GM19372 (cell line): ENCODE data around the gene FCER2.
A peak's percentile ranks its signal among the peaks of the same experiment; 100 is the strongest.
"Not testable (repeated sequence)": the region's sequence is repeated elsewhere in the genome, so short reads cannot be mapped to it uniquely, and the experiment has no call there.

Experiments
- ATAC-seq: cut with Tn5 transposase; IDR thresholded peaks from one replicate; pipeline ENCODE4 v1.9.1; 2021; ENCODE audit warnings: mild to moderate bottlenecking, low read depth, moderate library complexity; ENCODE audit not compliant: unreplicated experiment

FCER2 gene, protein sequence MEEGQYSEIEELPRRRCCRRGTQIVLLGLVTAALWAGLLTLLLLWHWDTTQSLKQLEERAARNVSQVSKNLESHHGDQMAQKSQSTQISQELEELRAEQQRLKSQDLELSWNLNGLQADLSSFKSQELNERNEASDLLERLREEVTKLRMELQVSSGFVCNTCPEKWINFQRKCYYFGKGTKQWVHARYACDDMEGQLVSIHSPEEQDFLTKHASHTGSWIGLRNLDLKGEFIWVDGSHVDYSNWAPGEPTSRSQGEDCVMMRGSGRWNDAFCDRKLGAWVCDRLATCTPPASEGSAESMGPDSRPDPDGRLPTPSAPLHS

DNA sequence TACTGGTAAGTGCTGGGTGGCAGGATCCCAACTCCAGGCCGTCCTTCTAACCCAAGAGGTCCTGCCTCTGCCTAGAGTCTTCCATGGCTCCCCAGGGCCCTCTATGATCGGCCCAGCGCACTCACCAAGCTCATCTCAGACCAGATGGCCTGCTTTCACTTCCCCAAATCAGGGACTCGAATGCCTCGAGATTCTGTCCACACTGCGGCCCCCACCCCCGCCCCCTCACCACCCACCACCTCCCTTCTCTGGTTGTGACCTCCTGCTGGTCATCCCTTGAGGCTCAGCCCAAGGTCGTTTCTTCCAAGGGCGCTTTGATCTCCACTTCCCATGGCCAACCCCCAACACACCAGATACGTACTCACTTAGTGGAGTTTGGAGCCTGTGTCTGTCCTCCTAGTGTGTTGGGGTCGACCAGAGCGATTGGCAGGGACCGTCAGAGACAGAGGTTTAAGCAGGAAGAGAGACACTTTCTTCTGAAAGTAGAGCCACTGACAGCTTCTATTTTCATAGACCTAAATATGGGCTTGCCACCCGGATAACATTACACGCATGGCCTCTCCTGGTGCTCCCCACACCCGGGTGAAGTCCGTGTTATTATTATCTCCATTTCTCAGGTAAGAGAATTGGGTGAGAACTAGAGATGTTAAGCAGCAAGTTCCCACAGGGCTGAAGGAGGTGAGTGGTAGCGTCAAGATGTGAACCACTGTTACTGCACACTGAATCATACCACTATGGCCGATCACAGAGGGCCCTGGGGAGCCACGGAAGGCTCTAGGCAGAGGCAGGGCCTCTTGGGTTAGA is at the start of gene FCER2:
Gene FCER2, minus strand, starts transcription at position 478 of the 804 bp plus-strand sequence. CDS start 2,371 bp downstream, outside the sequence.
- peak; percentile 53 for ATAC-seq

DNA sequence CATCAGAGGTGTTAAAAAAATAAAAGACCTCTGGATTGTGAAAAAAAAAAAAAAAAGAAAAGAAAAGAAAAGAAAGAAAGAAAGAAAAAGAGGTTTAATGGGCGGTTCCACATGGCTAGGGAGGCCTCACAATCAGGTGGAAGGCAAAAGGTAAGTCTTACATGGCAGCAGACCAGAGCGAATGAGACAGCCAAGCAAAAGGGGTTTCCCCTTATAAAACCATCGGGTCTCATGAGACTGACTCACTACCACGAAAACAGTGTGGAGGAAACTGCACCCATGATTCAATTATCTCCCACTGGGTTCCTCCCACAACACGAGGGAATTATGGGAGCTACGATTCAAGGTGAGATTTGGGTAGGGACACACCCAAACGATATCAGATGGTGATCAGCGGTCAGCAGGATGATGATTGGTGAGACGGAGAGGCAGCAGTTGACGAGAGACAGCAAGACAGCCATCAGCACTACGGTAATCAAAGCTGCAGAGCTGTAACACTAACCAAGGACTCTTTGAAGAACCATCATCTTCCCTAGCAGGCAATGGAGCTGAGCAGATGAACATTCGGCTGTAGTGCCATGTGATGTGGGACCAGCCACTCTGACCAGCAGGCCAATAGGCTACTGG is 49.3 kb upstream of the FCER2 start:
- no peak for ATAC-seq

DNA sequence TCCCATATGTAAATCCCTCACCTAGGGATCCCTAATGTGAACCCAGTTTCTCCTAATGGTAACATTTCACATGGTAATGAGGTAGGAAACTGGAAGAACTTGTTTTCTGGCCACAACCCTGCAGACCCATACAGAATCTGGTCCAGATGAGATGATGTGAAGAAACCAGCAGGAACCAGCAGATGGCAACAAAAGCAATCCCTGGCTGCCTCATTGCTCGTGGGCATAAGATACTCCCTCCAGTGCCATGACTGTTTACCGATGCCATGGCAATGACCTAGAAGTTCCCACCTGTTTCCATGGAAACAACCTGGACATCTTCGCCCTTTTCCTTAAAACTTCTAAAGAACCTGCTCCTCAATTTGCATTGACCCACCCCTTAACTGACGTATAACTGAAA is 46.8 kb upstream of the FCER2 start:
- ATAC-seq = no peak

DNA sequence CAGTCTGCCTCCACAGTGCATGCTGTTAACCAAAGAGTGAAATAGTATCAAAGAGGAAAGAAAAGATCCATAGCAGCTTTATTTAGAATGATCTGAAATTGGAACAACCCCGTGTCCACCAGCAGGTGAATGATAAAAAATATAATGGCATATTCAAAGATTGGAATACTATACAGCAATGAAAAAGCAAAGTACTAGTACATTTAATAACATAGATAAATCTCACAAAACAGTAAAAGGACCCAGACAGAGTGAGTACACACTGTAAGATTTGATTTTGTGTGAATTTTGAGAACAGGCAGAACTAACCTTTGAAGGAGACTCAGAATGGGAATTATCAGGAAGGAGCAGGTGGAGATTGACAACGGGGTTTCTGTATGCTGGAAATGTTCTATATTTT is 46.2 kb upstream of the FCER2 start:
- ATAC-seq = no peak

DNA sequence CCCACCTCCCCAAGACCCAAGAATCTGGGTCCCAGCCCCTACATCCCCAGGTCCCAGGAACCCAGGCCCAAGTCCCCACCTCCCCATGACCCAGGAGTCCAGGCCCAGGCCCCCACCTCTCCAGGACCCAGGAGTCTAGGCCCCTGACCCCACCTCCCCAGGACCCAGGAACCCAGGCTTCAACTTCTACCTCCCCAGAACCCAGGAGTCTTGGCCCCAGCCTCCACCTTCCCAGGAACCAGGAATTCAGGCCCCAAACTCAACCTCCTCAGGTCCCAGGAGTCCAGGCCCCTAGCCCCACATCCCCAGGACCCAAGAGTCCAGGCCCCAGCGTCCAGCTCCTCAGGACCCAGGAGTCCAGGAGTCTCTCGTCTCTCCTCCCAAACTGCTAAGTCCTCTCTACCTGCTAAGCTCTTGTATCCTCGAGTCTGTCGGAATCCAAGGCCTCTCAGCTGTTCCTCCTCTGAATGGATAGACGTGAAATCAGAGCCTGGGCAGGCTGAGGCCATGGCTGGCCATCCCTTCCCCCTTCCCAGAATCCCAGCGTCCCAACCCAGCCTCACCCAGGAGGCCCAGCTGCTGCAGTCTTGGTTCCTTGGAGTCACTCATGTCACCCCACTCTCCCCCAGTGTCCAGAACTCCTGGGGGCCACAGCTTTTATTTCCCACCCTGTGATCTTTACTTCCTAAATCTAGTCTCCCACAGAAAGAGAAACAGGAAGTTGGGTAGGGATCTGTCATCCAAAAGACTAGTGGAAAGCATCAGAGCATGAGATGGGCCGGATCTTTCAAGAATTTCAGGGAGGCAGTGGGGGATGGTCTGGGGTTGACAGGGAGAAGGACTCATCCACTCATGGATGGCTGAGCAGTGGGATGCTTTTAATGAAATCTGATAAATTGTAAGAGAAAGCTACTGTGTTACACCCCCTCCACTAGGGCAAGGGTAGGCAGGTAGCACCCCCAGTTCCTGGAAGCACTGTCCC is 45.3 kb upstream of the FCER2 start, which contains the start of gene CD209:
Gene CD209, minus strand, starts transcription at position 632 of the 982 bp plus-strand sequence. Its CDS starts 23 bp downstream, at position 609.
- no peak for ATAC-seq

DNA sequence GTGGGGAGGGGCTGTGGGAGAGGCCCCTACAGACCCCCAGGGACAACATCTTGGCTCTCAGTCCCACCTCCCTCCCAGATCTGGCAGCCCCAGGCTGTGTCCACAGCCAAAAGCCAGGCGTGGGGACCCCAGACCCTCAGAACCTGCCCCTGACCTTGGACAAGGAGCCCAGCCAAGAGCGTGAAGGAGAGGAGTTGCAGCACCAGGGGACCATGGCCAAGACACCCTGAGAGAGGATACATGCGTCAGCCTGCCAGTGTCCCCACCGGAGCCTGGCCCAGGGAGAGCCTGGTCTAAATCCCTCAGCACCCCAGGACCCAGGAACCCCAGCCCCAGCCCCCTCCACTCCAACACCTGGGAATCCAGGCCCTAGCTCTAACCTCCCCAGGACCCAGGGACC is 44.4 kb upstream of the FCER2 start:
- not testable (repeated sequence) for ATAC-seq

DNA sequence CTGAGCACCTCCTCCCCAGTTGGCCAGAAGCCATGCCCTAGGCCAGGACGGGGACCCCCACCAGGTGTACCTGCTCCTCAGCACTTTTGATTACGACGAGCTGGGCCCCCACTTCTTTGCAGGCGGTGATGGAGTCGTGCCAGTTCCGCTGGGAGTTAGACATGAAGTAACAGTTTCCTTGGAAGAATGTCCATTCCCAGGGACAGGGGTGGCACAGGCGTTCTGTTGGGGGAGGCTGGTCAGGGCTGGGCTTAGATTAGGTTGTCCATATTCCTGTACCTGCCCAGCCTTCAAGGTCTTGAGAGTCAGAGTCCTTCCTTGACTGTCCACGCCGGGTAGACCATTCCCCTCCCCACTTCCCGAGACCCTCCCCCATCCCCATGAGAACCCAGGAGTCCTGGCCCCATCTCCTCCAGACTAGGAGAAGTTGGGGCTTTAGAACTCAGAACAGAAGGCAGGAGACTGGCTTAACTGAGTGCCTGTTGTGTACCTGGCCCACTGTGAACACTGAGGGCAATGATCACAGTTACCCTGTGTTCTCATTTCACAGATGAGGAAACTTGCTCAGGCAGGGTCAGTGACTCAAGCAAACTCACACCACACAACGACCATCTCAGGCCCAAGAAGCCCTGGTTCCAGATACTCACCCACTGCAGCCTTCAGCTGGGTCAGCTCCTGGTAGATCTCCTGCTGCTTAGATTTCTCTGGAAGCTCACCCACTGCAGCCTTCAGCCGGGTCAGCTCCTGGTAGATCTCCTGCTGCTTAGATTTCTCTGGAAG is 43.1 kb upstream of the FCER2 start:
- no peak for ATAC-seq

DNA sequence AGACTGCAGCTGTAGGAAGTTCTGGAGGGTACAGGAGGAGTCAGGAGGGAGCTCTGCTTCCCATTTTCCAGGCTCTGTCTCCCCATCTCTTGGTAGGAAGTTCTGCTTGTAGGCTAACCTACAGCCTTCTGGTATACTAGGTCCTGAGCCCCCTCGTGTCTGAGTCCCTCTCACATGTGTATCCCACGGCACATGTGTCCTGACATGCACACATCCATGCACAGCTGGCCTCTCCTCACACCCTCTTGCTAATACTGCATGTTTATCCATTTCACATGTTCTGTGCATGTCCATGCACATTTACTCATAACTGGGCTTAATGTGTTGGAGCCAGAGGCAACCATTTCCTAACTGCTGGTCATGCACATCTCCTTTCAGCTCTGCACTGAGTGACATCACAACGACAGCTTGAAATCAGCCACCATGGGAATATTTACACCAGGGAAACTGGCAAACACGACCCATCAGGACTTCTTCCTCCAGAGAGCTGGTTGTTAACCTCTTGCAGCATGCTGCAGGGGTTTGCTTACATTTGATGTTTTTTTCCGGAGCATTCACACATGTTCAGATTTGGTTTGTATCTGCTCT is 42.4 kb upstream of the FCER2 start:
- no peak for ATAC-seq

DNA sequence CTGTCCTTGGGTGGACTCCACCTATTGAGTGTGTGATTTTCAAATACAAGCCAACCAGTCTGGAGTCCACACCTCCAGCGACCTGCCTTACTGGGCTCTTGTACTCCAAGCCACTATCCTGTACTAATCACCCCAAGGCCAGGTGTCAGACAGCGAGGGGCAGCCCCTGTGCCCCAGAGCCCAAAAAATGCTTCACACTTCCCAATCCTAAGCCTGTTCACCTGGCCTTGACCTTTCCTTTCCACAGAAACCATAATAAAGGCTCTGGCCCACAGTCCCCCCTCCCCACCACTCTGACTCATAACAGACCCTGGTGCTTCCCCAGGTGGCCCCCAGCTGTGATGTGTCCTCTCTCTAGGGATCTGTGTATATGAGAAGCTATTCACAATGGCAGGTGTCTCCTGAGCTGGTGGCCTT is 41.5 kb upstream of the FCER2 start:
- no peak for ATAC-seq

DNA sequence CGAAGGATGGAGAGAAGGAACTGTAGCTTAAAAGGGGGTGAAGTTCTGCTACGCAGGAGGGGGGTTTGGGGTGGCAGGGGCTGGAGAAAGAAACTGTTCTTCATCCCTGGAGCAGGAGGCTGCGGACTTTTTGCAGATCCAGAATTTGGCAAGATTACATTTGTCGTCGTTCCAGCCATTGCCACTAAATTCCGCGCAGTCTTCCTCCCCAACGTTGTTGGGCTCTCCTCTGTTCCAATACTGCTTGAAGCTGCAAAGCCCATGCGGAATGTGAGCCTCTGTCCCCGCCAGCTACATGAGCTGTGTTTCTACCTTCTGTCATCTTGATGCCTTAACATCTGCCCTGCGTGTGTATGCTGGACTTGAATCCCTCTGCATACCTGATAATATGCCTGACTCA is 41.1 kb upstream of the FCER2 start:
- no peak for ATAC-seq

DNA sequence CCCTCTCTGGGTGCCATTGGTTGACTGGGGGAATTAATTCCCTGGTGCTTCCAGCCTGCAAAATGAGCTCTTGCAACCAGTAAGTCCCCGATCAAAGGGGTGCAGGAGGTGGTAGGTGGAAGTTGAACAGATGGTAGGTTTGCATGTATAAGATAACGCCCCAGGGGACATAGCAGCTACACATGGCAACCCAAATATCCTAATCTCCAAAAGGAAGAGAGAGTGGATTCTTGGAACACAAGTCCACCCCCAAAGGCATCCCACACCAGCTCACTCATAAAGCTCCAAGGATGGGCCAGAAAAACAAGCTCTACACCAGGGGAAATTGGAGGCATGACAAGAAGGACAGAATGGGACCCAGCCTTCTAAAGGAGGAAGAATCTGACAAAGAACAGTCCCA is 40.6 kb upstream of the FCER2 start:
- ATAC-seq = no peak

DNA sequence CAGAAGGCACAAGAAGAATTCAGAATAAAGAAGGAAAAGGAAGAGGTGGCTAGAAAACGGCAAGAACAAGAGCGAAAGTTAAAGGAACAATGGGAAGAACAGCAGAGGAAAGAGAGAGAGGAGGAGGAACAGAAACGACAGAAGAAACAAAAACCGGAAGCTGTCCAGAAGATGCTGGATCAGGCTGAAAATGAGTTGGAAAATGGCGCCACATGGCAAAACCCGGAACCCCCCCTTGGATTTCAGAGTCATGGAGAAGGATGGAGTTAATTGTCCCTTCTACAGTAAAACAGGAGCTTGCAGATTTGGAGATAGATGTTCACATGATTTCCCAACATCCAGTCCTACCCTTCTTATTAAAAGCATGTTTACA is 38.7 kb upstream of the FCER2 start:
- ATAC-seq = no peak

DNA sequence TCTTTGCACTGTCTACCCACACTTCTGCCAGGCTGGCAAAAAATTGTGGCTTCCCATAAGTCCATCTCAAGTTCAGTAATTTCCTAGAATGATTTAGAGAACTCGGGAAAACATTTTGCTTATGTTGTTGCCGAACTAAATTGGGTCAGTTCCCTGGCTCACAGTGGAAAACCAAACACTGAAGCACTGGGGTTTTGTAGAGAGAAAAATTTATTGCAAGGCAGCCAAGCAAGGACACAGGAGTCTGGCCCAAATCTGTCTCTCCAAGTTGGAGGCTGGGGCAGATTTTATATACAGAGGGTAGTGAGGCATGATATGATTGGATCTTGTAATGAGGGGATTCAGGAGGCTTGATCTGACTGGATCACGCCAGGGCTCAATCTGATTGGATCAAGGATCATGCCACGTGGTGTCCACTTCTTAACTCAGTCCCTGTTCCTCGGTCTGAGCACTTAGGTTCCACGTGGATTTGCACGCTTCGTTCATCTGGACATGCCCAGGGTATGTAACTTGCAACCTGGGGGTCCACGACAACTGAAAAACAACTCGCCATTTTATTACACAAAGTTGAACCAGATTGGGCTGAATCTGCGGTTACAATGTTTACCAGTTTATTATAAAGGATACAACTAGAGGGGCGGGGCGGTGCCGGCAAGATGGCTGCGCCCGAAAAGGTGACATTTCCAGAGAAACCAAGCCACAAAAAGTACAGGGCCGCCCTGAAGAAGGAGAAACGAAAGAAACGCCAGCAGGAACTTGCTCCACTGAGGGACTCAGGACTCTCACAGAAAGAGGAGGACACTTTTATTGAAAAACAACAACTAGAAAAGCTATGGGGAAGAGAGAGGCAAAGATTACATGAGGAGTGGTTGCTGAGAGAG is 38.1 kb upstream of the FCER2 start:
- ATAC-seq = no peak

DNA sequence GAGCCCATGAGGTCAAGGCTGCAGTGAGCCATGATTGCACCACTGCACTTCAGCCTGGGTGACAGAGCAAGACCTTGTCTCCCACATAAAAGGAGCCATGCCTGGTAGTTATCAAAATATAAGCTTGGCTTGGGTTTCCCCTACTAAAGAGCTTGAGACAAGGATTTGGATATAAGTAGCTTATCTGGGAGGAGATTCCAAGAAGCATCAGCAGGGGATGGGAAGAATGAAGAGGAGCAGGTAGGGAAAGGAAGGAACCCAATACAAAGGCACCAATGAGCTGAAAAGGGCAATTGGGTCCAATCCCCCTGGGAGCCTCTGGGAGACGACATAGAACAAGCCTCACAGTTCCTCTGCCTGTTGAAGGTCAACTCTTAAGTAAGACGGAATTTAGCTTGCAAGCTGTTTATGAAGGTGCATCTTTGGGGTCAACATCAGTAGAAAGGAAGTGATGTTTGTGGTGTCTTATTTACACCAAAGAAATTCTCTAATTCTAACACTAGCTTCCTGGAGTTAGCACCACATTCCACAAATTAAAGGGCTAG is 37.4 kb upstream of the FCER2 start:
- ATAC-seq = no peak

DNA sequence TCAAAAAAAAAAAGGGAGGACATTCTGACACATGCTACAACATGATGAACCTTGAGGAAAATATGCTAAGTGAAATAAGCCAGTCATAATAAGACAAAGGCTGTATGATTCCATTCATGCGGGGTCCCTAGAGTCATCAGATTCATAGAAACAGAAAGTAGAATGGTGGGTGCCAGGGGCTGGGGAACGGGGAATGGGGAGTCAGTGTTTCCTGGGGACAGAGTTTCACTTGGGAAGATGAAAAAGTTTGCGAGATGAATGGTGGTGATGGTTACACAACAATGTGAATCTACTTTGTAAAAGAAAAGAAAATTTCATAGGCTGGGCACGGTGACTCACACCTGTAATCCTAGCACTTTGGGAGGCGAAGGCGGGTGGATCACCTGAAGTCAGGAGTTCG is 36.1 kb upstream of the FCER2 start:
- no peak for ATAC-seq

DNA sequence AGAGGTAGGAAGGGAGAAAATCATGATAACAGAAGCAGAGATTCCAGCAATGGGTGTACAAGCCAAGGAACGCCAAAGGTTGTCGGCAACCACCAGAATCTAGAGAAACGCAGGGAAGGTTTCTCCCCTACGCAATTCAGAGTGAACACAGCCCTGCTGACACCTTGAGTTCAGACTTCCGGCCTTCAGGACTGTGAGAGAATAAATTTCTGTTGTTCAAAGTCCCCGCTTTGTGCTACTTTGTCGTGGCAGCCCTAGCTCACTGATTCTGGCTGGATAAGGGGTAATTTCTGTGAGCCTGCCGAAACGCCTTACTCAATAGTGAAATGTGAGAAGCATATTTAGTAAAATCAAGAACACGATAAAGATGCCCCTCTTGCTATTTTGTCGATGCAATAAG is 35.3 kb upstream of the FCER2 start:
- ATAC-seq = no peak

DNA sequence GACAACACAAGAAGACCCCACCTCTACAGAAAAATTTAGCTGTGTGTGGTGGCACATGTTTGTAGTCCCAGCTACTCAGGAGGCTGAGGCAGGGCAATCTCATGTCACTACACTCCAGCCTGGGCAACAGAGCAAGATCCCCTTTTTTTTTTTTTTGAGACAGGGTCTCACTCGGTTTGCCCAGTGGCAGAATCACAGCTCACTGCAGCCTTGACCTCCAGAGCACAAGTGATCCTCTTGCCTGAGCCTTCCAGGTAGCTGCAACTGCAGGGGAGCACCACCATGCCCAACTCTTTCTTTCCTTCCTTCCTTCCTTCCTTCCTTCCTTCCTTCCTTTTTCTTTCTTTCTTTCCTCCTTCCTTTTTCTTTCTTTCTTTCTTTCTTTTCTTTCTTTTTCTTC is 34.2 kb upstream of the FCER2 start:
- no peak for ATAC-seq
